Measurements from ENCODE around the gene PTTG1. TPM values are rescaled to one million over a fixed set of nuclear protein-coding genes. Genes with fewer than 3 reads are reported as not detected.

PTTG1 gene
- polyA plus RNA-seq, 6 donors from 2014 or later = 2.6 to 17.2 (median 12.2) TPM

DNA sequence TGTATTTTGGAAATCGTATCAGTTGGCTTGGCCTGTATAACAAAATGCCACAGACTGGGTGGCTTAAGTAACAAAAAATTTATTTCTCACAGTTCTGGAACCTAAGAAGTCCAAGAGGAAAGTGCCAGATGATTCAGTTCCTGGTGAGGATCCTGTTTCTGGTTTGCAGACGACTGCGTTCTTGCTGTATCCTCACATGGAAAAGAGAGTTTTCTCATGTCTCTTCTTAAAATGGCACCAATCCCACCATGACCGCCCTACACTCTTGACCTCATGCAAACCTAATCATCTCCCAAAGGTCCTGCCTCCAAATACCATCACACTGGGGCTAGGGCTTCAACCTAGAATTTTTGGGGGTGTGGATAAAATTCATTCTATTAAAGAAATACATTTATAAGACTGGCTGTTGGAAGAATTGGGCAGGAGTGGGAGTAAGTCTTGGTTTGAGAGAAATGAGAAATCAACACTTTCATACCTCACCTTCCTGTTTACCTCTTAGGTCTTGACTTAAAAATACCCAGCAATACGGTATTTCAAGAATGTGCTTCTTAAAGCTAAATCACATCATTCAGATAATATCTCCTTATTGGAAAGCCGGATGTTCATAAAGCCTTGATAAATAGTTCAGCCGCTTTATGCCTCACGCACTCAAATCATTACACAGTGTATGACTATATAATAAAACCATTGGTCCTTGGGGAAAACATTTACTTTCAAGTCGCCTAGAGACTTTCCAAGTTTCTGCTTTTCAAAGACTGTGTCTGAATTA lies 28.7 kb downstream of the PTTG1 start:
- H3K4me1 Mint-ChIP-seq = peaks cover 5 to 19% (median 19%) of the 10 kb centered on the region in 3 donors
- peaks cover 18 to 31% (median 25%) of the 10 kb centered on the region in 3 donors for H3K27me3 Mint-ChIP-seq
- H3K9me3 Mint-ChIP-seq = peaks cover 0 to 5% (median 0%) of the 10 kb centered on the region in 7 donors
- H3K36me3 Mint-ChIP-seq = peaks cover 0 to 8% of the 10 kb centered on the region in 2 donors
- no peak overlapping the region for H3K27ac Mint-ChIP-seq
- no peak overlapping the region for H3K4me3 Mint-ChIP-seq
- no peak for DNase-seq
- no peak for ATAC-seq (ENCODE audit: low read depth in 2 of 2)

DNA sequence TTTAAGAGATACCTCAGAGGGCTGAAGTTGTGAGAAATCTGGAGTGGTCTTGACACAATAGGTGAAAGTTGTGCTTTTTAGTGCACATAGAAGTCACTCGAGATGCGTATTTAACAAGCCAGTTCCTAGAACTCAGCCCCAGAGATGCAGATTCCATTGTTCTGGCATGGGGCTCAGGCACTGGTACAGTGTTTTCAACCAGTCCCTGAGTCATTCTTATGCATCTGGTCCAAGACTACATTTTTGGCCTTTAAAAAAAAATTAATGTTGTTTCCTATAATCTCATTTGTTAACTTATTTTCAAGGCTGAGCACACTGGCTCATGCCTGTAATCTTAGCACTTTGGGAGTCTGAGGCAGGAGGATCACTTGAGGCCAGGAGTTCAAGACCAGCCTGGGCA lies 29.6 kb downstream of the PTTG1 start:
- Mint-ChIP-seq H3K9me3 (peaks cover 0 to 5% (median 0%) of the 10 kb centered on the region in 7 donors), H3K27ac (no peak overlapping the region), H3K4me3 (no peak overlapping the region), H3K4me1 (peaks cover 9 to 21% (median 14%) of the 10 kb centered on the region in 3 donors), H3K27me3 (peaks cover 27 to 33% (median 31%) of the 10 kb centered on the region in 3 donors), H3K36me3 (peaks cover 0 to 8% of the 10 kb centered on the region in 2 donors)
- DNase-seq = no peak
- no peak for ATAC-seq (ENCODE audit: low read depth in 2 of 2)

DNA sequence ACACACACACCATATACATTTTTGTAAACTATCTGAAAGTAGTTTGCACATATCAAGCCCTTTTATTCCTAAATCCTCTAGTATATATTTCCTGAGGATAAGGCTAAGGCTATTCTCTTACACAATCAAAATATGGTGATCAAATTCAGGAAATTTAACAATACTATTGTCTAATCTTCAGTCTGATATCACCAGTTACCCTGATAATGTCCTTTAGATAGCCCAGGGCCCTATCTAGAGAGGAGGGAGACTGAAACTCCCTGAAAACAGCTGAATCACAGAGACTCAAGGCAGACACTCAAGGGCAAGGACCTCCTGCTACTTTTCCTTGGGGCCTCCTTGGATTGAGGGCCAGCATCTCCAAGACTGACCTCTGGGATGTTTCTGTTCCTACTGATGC lies 30.4 kb downstream of the PTTG1 start:
- peaks cover 0 to 8% of the 10 kb centered on the region in 2 donors for H3K36me3 Mint-ChIP-seq
- no peak overlapping the region for H3K4me3 Mint-ChIP-seq
- ATAC-seq (ENCODE audit: low read depth in 2 of 2) (no peak), DNase-seq (no peak)
- H3K27ac Mint-ChIP-seq = no peak overlapping the region
- H3K9me3 Mint-ChIP-seq = peaks cover 0 to 5% (median 0%) of the 10 kb centered on the region in 7 donors
- peaks cover 32 to 39% (median 36%) of the 10 kb centered on the region in 3 donors for H3K27me3 Mint-ChIP-seq
- H3K4me1 Mint-ChIP-seq = peaks cover 9 to 21% (median 14%) of the 10 kb centered on the region in 3 donors

DNA sequence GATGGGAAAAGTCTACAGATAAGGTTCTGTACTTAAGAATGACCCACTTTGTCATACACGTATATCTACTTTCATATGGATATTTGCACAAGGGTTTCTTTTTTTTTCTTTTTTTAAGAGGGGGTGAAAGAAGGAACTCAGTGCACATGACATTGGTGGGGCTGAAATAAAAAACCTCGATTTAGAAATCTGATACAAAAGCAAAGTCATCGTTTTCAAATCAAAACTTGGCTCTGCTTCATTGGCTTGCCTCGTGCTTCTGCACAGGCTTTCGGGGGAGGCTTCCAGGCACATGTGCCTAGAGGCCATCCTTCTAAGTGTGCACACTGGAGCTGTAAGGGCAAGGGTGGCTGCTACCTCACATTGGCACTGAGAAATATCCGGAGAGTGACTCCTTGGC lies 31.1 kb downstream of the PTTG1 start:
- Mint-ChIP-seq H3K4me3 (peak overlapping the region in 1 of 8 donors; percentile 28), H3K36me3 (peaks cover 0 to 8% of the 10 kb centered on the region in 2 donors), H3K4me1 (peaks cover 9 to 21% (median 14%) of the 10 kb centered on the region in 3 donors), H3K9me3 (peaks cover 0 to 5% (median 0%) of the 10 kb centered on the region in 7 donors), H3K27ac (no peak overlapping the region), H3K27me3 (peaks cover 32 to 39% (median 36%) of the 10 kb centered on the region in 3 donors)
- no peak for DNase-seq
- no peak for ATAC-seq (ENCODE audit: low read depth in 2 of 2)

DNA sequence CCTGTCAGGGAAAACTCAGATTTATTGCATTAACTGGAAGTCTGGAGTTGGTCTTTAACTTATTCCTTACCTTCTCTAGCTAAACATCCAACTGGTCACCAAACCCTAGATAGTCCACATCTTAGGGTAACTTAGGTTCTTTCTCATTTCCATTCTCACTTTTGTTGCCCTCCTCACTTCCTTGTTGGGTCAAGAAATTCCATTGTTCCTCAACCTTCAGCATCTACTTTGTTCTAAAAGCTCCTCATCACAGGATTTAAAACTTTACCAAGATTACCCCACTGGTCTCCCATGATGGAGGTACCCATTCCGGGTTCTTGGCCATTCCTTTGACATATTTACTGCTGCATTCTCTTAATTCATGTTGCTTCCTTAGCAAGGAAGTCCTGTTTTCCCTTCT lies 32.1 kb downstream of the PTTG1 start:
- ATAC-seq (ENCODE audit: low read depth in 2 of 2) (no peak), DNase-seq (no peak)
- Mint-ChIP-seq H3K36me3 (peaks cover 0 to 8% of the 10 kb centered on the region in 2 donors), H3K27me3 (peaks cover 33 to 41% (median 37%) of the 10 kb centered on the region in 3 donors), H3K9me3 (peaks cover 0 to 5% (median 0%) of the 10 kb centered on the region in 7 donors), H3K4me1 (peaks cover 9 to 21% (median 14%) of the 10 kb centered on the region in 3 donors), H3K4me3 (no peak overlapping the region), H3K27ac (no peak overlapping the region)

DNA sequence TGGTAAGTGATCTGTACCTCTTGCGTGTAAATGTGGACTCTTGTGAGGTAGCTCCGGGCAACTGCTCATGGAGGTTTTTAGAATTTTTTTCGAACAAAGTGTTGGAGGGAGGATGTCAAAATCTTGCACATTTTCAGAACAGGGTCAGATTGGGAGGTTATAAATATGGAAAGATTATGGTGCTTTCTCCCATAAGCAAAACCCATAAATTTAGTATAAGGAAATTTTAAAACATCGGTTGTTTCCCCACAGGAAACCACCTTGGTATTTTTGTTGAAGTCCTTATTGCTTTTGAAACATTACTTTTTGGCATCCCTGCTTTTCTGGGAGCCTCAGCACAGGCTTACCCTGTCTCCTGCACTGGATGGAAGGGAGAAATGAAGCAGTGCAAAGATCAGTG lies 33.9 kb downstream of the PTTG1 start:
- Mint-ChIP-seq H3K4me3 (peak overlapping the region in 1 of 8 donors; percentile 41), H3K27me3 (peaks cover 37 to 49% (median 41%) of the 10 kb centered on the region in 3 donors), H3K9me3 (peaks cover 0 to 2% (median 0%) of the 10 kb centered on the region in 7 donors), H3K27ac (peak overlapping the region in 1 of 6 donors; percentile 16), H3K4me1 (peaks cover 9 to 21% (median 14%) of the 10 kb centered on the region in 3 donors), H3K36me3 (no peaks in the 10 kb centered on the region)
- no peak for ATAC-seq (ENCODE audit: low read depth in 2 of 2)
- no peak for DNase-seq

DNA sequence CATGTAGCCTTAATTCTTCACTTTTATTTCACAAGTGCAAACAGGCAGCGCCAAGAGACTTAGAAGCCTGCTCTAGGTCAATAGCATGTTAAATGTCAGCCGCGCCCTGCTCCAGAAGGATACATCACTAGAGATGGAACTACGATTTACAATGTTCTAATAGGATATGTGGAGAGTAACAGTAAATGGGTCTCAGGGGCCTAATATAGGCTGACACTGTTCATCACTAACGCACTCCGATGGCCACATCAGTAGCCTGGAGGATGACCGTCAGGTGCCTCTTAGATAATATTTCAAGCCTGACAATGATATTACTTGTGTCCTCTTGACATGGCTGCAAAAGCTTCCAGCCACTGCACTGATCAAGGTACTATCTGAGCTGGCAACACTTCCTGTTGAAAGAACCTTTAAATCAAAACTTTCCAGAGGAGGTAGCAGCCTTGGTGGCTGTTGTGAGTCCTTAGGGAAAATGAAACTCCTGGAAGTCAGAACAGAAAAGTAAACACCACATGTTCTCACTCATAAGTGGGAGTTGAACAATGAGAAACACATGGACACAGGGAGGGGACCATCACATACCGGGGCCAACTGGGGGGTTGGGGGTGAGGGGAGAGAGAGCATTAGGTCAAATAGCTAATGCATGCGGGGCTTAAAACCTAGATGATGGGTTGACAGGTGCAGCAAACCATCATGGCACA lies 35.0 kb downstream of the PTTG1 start:
- Mint-ChIP-seq H3K36me3 (no peaks in the 10 kb centered on the region), H3K9me3 (peaks cover 0 to 2% (median 0%) of the 10 kb centered on the region in 7 donors), H3K4me3 (no peak overlapping the region), H3K27me3 (peaks cover 37 to 49% (median 41%) of the 10 kb centered on the region in 3 donors), H3K27ac (no peak overlapping the region), H3K4me1 (peaks cover 9 to 21% (median 14%) of the 10 kb centered on the region in 3 donors)
- DNase-seq (no peak), ATAC-seq (ENCODE audit: low read depth in 2 of 2) (no peak)

DNA sequence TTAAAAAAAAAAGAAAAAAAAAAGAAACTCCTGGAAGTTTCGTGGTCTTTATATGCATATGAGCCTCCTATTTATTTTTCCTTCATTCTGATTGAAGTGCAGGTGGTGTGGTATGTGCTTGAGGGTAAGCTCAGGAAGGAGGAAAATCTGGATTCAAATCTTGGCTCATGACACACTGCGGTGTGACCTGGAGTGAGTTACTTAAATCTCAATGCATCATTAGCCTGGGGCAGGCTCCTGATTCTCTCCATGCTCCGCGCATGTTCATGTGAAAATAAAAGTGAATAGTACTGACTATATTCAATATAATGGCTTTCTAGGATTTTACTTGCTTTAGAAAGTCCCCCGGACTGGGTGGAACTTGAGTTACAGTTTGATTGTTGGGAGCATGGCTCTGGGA lies 35.6 kb downstream of the PTTG1 start:
- H3K4me3 Mint-ChIP-seq = peak overlapping the region in 1 of 8 donors; percentile 53
- peaks cover 0 to 2% (median 0%) of the 10 kb centered on the region in 7 donors for H3K9me3 Mint-ChIP-seq
- ATAC-seq (ENCODE audit: low read depth in 2 of 2) = no peak
- no peaks in the 10 kb centered on the region for H3K36me3 Mint-ChIP-seq
- peaks cover 8 to 19% (median 13%) of the 10 kb centered on the region in 3 donors for H3K4me1 Mint-ChIP-seq
- H3K27me3 Mint-ChIP-seq = peaks cover 33 to 46% (median 41%) of the 10 kb centered on the region in 3 donors
- no peak for DNase-seq
- no peak overlapping the region for H3K27ac Mint-ChIP-seq

DNA sequence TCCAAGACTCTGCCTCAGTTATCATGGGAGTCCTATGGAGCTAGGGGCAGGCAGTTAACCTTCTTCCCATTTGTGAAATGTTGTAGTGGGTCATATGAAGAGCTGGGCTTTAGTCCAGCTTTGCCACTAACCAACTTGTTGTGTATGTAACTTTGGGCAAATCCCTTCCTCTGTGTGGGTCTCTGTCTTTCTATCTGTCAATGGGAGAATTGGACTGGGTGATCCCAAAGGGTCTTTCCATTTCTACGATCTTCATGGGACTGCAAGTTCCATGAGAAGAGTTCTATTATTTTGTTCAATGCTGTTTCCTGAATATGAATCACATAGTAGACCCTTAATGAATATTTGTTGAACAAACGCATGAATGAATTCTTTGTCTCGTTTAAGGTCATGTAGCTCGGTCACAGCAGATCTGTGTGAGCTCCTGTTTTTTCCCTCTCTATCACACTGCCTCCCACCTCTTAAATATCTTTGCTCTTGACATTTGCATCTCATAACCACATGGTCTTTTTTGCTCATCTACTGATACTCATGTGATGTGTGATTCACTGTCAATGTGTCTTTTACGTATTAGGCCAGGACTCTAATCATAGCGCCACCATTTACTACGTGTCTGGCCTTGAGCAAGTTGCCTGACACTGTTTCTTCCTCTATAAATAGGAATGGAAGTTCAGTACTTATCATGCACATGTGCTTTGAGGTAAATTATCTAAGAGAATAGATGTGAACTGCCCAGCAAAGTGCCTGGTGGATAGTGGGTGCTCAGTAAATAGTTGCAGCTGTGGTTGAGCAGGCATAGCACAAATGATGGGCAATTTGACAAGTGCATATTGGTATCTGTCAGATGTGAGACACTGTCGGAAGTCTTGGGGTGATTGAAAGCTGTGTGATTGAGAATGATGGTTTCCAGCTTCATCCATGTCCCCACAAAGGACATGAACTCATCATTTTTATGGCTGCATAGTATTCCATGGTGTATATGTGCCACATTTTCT lies 37.4 kb downstream of the PTTG1 start:
- DNase-seq = no peak
- peaks cover 0 to 2% (median 0%) of the 10 kb centered on the region in 7 donors for H3K9me3 Mint-ChIP-seq
- H3K4me3 Mint-ChIP-seq = no peak overlapping the region
- peaks cover 18 to 49% (median 29%) of the 10 kb centered on the region in 3 donors for H3K27me3 Mint-ChIP-seq
- no peak for ATAC-seq (ENCODE audit: low read depth in 2 of 2)
- H3K4me1 Mint-ChIP-seq = peaks cover 5 to 9% (median 8%) of the 10 kb centered on the region in 3 donors
- no peaks in the 10 kb centered on the region for H3K36me3 Mint-ChIP-seq
- H3K27ac Mint-ChIP-seq = no peak overlapping the region

DNA sequence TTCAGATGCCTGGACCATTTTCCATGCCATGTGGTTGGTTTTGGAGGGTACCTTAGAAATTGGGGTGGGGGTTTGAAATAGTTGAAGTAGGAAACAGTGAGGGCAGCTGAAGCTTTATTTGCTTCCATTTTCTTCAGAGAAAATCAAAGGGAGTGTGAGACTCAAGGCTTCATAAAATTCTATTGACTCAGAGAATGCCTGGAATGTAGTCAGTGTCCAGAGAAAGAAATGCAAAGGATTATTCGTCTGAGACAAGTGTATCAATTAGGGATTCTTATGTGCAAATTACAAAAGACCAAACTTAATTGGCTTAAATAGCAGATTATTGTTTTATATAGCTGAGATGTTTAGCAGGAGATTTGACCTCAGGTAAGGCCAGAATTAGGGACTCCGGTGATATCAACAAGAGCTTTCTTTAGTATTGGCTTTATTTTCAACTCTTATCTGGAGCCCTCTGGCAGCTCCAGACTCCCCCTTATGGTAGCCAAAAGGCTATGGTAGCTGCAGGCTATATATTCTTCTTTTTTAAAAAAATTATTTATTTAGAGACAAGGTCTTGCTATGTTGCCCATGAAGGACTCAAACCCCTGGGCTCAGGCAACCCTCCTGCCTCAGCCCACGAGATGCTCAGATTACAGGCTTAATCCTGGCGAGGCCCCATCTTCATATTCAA lies 38.9 kb downstream of the PTTG1 start:
- no peak for ATAC-seq (ENCODE audit: low read depth in 2 of 2)

DNA sequence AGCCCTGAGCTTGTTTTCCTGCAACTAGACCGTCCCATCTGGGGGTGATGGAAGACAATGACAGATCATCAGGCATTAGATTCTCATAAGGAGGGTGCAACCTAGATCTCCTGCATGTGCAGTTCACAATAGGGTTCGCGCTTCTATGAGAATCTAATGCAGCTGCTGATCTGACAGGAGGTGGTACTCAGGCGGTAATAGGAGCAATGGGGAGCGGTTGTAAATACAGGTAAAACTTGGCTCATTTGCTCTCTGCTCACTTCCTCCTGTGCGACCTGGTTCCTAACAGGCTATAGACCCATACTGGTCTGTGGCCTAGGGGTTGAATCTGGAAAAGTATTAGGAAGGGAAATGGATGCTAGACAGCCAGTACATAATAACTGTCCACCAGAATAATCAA lies 39.7 kb downstream of the PTTG1 start:
- Mint-ChIP-seq H3K4me3 (no peak overlapping the region), H3K9me3 (peaks cover 0 to 2% (median 0%) of the 10 kb centered on the region in 7 donors), H3K36me3 (no peaks in the 10 kb centered on the region), H3K27me3 (peaks cover 20 to 46% (median 21%) of the 10 kb centered on the region in 3 donors), H3K4me1 (peaks cover 8 to 15% (median 9%) of the 10 kb centered on the region in 3 donors), H3K27ac (no peak overlapping the region)
- ATAC-seq (ENCODE audit: low read depth in 2 of 2) = no peak
- no peak for DNase-seq

More for the DNA sequence above, 38.9 kb downstream of the PTTG1 start:
- H3K27ac Mint-ChIP-seq = no peak overlapping the region
- H3K36me3 Mint-ChIP-seq = no peaks in the 10 kb centered on the region
- H3K27me3 Mint-ChIP-seq = peaks cover 19 to 53% (median 27%) of the 10 kb centered on the region in 3 donors
- no peak for DNase-seq
- peaks cover 8 to 10% (median 8%) of the 10 kb centered on the region in 3 donors for H3K4me1 Mint-ChIP-seq
- H3K9me3 Mint-ChIP-seq = peaks cover 0 to 2% (median 0%) of the 10 kb centered on the region in 7 donors
- H3K4me3 Mint-ChIP-seq = no peak overlapping the region

DNA sequence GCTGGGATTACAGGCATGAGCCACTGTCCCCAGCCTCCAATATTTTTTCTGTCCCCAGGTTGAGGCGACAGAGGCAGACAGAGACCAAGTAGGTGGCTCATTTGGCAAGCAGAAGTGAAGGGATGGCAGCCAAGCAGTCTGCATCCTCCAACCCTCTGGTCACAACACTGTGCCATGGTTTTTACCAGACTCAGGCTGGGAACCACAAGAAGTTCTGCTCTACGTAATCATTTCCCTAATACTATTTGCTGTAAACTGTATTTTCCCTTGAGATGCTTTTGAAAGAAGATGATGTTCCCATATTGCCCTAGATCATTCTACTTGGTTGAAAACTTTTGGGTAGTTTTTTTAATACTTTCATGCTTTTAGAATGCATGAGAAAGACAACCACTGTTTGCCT lies 40.5 kb downstream of the PTTG1 start:
- peaks cover 0 to 2% (median 0%) of the 10 kb centered on the region in 7 donors for H3K9me3 Mint-ChIP-seq
- H3K27ac Mint-ChIP-seq = no peak overlapping the region
- ATAC-seq (ENCODE audit: low read depth in 2 of 2) (peak in 1 of 2 donors; percentile 20), DNase-seq (no peak)
- H3K4me1 Mint-ChIP-seq = peaks cover 16 to 23% (median 17%) of the 10 kb centered on the region in 3 donors
- H3K36me3 Mint-ChIP-seq = no peaks in the 10 kb centered on the region
- H3K27me3 Mint-ChIP-seq = peaks cover 17 to 47% (median 23%) of the 10 kb centered on the region in 3 donors
- no peak overlapping the region for H3K4me3 Mint-ChIP-seq

All from naive B cell (primary cell).